AG04450 (cell line): ENCODE measurements around the gene RNF148. TPM values are rescaled to one million over a fixed set of nuclear protein-coding genes. Genes with fewer than 3 reads are reported as not detected.

Experiments used
- CTCF ChIA-PET: fragments of 300-600, 350-600 bp; formaldehyde crosslinking; extraction: SDS; loops from one replicate; lab custom pipeline; 2022; ENCODE audit warnings: antibody characterized with exemption, inconsistent platforms; lab: Charles Lee
- POLR2A ChIA-PET: fragments of 350-600 bp; formaldehyde crosslinking; extraction: SDS; loops from one replicate; lab custom pipeline; 2021; ENCODE audit warnings: antibody characterized with exemption, inconsistent platforms; lab: Yijun Ruan, JAX
- DNase-seq: peaks from one replicate; pipeline ENCODE4 v3.0.0-alpha.2; 2011; ENCODE audit warnings: low read depth, low spot score
- H3K27ac ChIP-seq: one replicate; pipeline ENCODE4 v1.5.1; 2012; ENCODE audit warnings: low read depth, low read length, control low read depth
- H3K27me3 ChIP-seq: one replicate; pipeline ENCODE4 v1.6.0; 2012; ENCODE audit warnings: low read length; ENCODE audit not compliant: control insufficient read depth, insufficient read depth
- H3K4me3 ChIP-seq: 2 replicates; pipeline ENCODE4 v1.5.1; 2011; ENCODE audit warnings: mild to moderate bottlenecking, low read depth, low read length, control low read depth
- H3K9me3 ChIP-seq: 2 replicates; pipeline ENCODE4 v1.5.1; 2012; ENCODE audit warnings: low read length; ENCODE audit not compliant: control insufficient read depth, insufficient read depth
- CTCF ChIP-seq: IDR thresholded peaks from 2 replicates; pipeline ENCODE4 v1.5.1; 2011; ENCODE audit warnings: low read depth, low read length, control low read depth, inconsistent platforms
- polyA plus RNA-seq: library from polyadenylated mRNA; depleted of rRNA; stranded (reverse); fragments of >200 nt; gene quantifications from 2 replicates; pipeline ENCODE4 v1.2.3, GENCODE V29; 2011

RNF148 gene
- polyA plus RNA-seq, 1 experiment: not detected

GRCh38 chr7:122709930-122710646, 7.4 kb upstream of the RNF148 start:
- H3K9me3 ChIP-seq: no peaks in the 10 kb centered on the region
- DNase-seq: no peak
- no peaks in the 10 kb centered on the region for H3K27me3 ChIP-seq
- ChIA-PET CTCF (no interaction called here), POLR2A (no interaction called here)
- no peak for TF ChIP-seq CTCF
- H3K4me3 ChIP-seq: no peak overlapping the region
- H3K27ac ChIP-seq: no peak overlapping the region

- POLR2A ChIA-PET: no interaction called here
Measured at GRCh38 chr7:122706836-122707235, 4.1 kb upstream of the RNF148 start.

GRCh38 chr7:122699017-122699416, 3.7 kb downstream of the RNF148 start, which contains the start of gene RNF133:
Gene RNF133, minus strand, starts transcription at chr7:122699117. Its CDS starts 199 bp downstream, at chr7:122698918.
- H3K9me3 ChIP-seq: peaks cover 7% of the 10 kb centered on the region; the same call in 1 of the 2 replicates
- ChIA-PET CTCF (no interaction called here), POLR2A (no interaction called here)
- H3K4me3 ChIP-seq: no peak within 1 kb of the TSS
- no peak within 1 kb of the TSS for H3K27ac ChIP-seq
- H3K27me3 ChIP-seq: no peaks in the 10 kb centered on the region
- no peak for TF ChIP-seq CTCF
- no peak for DNase-seq

More at GRCh38 chr7:122706836-122707235, 4.1 kb upstream of the RNF148 start:
- CTCF ChIA-PET: no interaction called here
- Histone ChIP-seq H3K9me3 (no peaks in the 10 kb centered on the region; the same call in 1 of the 2 replicates), H3K4me3 (no peak overlapping the region), H3K27me3 (no peaks in the 10 kb centered on the region), H3K27ac (no peak overlapping the region)
- no peak for TF ChIP-seq CTCF
- DNase-seq: no peak

GRCh38 chr7:122695816-122696215, 6.9 kb downstream of the RNF148 start:
- Histone ChIP-seq H3K27me3 (no peaks in the 10 kb centered on the region), H3K27ac (no peak overlapping the region), H3K9me3 (peaks cover 27% of the 10 kb centered on the region), H3K4me3 (no peak overlapping the region)
- DNase-seq: no peak
- CTCF ChIA-PET: no interaction called here
- TF ChIP-seq CTCF: no peak
- POLR2A ChIA-PET: no interaction called here

- no peak for TF ChIP-seq CTCF
- CTCF ChIA-PET: no interaction called here
- no peak overlapping the region for H3K27ac ChIP-seq
- H3K27me3 ChIP-seq: no peaks in the 10 kb centered on the region
- DNase-seq: no peak
- H3K9me3 ChIP-seq: peaks cover 34% of the 10 kb centered on the region
- no peak overlapping the region for H3K4me3 ChIP-seq
- POLR2A ChIA-PET: no interaction called here
Measured at GRCh38 chr7:122694697-122695096, 8.0 kb downstream of the RNF148 start.
